ENCODE measurements around the gene KCNMB1. TPM values are rescaled to one million over a fixed set of nuclear protein-coding genes. Genes with fewer than 3 reads are reported as not detected.
A peak's percentile ranks its signal among the peaks of the same experiment; 100 is the strongest.

Gene KCNMB1
- total RNA-seq, 1 donor from 2014 or later = not detected

DNA sequence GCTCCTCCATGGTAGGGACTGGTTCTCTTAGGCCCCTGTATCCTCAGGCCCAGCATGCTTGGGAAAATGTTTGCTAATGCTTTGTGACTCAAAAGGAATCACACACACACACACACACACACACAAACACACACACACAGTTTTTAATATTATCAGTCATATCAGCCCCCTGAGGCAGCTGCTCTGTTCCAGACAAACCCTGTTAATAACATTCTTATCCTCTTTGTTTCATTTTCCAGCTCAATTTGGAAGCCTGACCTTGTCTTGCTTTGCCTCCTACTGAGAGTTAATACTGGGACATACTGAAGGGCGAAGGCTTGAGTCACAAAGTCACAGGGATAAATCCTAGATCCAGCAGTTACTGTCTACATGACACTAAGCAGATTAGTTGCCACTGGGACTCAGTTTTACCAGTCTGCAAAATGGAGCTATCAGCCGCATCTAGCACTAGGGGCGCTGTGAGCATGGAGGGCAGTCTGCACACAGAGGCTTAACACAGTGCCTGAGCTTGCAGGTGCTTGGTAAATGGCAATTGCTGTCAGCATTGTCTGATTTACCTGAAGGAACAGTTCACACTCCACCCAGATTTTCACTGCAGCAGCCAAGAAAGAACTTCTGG is 37.1 kb upstream of the KCNMB1 start:
- no peak overlapping the region for H3K9ac ChIP-seq
- peaks cover 16% of the 10 kb centered on the region for H3K4me1 Mint-ChIP-seq
- H3K27ac Mint-ChIP-seq = no peak overlapping the region
- no peak for DNase-seq (ENCODE audit: low spot score)
- H2AFZ ChIP-seq (replicated peaks) = no peak overlapping the region
- no peaks in the 10 kb centered on the region for H3K27me3 ChIP-seq
- H3K79me2 ChIP-seq (ENCODE audit: low read depth) = no peaks in the 10 kb centered on the region
- no peaks in the 10 kb centered on the region for H4K20me1 ChIP-seq (ENCODE audit: low read depth)
- no peak overlapping the region for H3K27ac ChIP-seq
- no peaks in the 10 kb centered on the region for H3K9me3 ChIP-seq (ENCODE audit: low read depth)
- no peak overlapping the region for H3K4me3 Mint-ChIP-seq
- H3K4me2 ChIP-seq = no peak overlapping the region
- H3K9me3 Mint-ChIP-seq = no peaks in the 10 kb centered on the region
- no peaks in the 10 kb centered on the region for H3K36me3 Mint-ChIP-seq
- TF ChIP-seq EZH2phosphoT487 (IDR thresholded peaks at IDR 0.05) = no peak
- TF ChIP-seq EZH2 (IDR thresholded peaks at IDR 0.05) = no peak
- H3F3A ChIP-seq (ENCODE audit: low read depth) = no peaks in the 10 kb centered on the region
- peaks cover 17% of the 10 kb centered on the region for H3K27me3 Mint-ChIP-seq (ENCODE audit: insufficient read depth, low read depth)
- H3K4me1 ChIP-seq = peaks cover 6% of the 10 kb centered on the region
- no peak overlapping the region for H3K4me3 ChIP-seq
- no peaks in the 10 kb centered on the region for H3K36me3 ChIP-seq

DNA sequence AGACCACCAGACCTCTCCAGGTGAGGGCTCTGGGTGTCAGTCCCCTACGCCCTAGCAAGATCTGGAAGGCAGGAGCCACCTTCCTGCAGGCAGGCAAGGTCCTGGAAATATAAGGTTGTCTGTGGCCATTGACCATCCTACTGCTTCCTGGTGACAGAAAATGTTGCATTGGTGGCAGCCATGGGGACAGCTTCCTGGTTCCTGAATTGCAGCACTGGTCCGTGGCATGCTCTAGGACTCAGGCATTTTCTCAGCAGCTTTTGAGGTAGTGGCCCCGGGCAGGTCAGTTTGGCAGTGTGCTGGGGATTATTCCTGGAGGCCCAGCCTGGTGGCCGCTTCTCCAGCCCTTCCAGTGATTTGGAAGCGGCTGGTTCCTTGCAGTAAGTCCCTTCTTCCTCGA is 36.6 kb upstream of the KCNMB1 start:
- no peak overlapping the region for H3K4me3 ChIP-seq
- H3K9ac ChIP-seq = no peak overlapping the region
- H3K27ac ChIP-seq = no peak overlapping the region
- Mint-ChIP-seq H3K4me3 (no peak overlapping the region), H3K27ac (no peak overlapping the region), H3K9me3 (no peaks in the 10 kb centered on the region), H3K36me3 (no peaks in the 10 kb centered on the region), H3K4me1 (peaks cover 19% of the 10 kb centered on the region), H3K27me3 (ENCODE audit: insufficient read depth, low read depth) (peaks cover 15% of the 10 kb centered on the region)
- H3F3A ChIP-seq (ENCODE audit: low read depth) = no peaks in the 10 kb centered on the region
- H3K27me3 ChIP-seq = no peaks in the 10 kb centered on the region
- no peaks in the 10 kb centered on the region for H3K36me3 ChIP-seq
- H3K4me1 ChIP-seq = peaks cover 5% of the 10 kb centered on the region
- peak overlapping the region; percentile 42 for H2AFZ ChIP-seq (replicated peaks)
- no peak overlapping the region for H3K4me2 ChIP-seq
- TF ChIP-seq EZH2phosphoT487 (IDR thresholded peaks at IDR 0.05) (no peak), EZH2 (IDR thresholded peaks at IDR 0.05) (no peak)
- TF ChIP-seq, protein P1, sequence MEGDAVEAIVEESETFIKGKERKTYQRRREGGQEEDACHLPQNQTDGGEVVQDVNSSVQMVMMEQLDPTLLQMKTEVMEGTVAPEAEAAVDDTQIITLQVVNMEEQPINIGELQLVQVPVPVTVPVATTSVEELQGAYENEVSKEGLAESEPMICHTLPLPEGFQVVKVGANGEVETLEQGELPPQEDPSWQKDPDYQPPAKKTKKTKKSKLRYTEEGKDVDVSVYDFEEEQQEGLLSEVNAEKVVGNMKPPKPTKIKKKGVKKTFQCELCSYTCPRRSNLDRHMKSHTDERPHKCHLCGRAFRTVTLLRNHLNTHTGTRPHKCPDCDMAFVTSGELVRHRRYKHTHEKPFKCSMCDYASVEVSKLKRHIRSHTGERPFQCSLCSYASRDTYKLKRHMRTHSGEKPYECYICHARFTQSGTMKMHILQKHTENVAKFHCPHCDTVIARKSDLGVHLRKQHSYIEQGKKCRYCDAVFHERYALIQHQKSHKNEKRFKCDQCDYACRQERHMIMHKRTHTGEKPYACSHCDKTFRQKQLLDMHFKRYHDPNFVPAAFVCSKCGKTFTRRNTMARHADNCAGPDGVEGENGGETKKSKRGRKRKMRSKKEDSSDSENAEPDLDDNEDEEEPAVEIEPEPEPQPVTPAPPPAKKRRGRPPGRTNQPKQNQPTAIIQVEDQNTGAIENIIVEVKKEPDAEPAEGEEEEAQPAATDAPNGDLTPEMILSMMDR (IDR thresholded peaks at IDR 0.05) = no peak
- no peaks in the 10 kb centered on the region for H3K79me2 ChIP-seq (ENCODE audit: low read depth)
- no peaks in the 10 kb centered on the region for H3K9me3 ChIP-seq (ENCODE audit: low read depth)
- no peaks in the 10 kb centered on the region for H4K20me1 ChIP-seq (ENCODE audit: low read depth)
- no peak for DNase-seq (ENCODE audit: low spot score)

DNA sequence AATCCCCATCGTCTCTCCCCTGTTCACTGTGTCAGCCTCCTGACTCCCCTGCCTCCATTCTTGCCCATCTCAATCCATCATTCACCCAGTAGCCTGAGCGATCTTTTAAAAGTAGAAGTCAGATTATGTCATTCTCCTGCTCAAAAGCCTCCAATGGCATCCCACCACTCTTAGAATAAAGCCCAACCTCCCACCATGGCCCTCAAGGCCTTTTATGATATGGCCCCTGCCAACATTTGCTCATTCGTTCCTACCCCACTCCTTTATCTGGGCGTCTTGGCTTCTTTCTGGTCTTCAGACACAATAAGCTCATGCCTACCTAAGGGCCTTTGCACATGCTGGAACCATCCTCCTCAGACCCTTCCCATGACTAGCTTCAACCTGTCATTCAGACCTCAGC is 35.5 kb upstream of the KCNMB1 start:
- H3K27me3 ChIP-seq = no peaks in the 10 kb centered on the region
- no peak for DNase-seq (ENCODE audit: low spot score)
- no peaks in the 10 kb centered on the region for H3K36me3 Mint-ChIP-seq

DNA sequence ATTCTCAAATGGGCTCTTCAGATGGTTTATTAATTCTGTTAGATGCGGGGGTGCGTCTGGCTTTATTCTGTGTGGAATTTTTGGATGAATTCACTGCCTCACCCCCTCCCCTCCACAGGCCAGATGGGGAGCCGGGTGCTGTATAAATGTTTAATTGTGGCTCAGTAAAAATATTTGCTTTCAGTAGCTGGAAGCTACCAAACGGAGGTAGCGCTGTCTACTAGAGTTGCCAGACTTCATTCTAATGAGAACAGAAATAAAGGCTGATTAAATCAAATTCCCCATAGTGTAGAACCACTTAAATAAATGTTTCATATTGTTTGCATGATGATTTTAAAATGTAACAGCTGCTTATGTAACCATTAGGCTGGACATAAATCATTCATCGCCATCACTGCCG is 34.5 kb upstream of the KCNMB1 start:
- no peak for DNase-seq (ENCODE audit: low spot score)
- no peak overlapping the region for H2AFZ ChIP-seq (replicated peaks)
- H3K4me3 Mint-ChIP-seq = no peak overlapping the region
- no peak overlapping the region for H3K27ac Mint-ChIP-seq
- peaks cover 10% of the 10 kb centered on the region for H3K4me1 ChIP-seq
- no peaks in the 10 kb centered on the region for H3K36me3 ChIP-seq
- H3K36me3 Mint-ChIP-seq = no peaks in the 10 kb centered on the region
- H3K27me3 Mint-ChIP-seq (ENCODE audit: insufficient read depth, low read depth) = peaks cover 10% of the 10 kb centered on the region
- H3K4me1 Mint-ChIP-seq = peaks cover 30% of the 10 kb centered on the region
- H3K9ac ChIP-seq = no peak overlapping the region
- H3F3A ChIP-seq (ENCODE audit: low read depth) = no peaks in the 10 kb centered on the region
- H3K4me3 ChIP-seq = no peak overlapping the region
- no peaks in the 10 kb centered on the region for H3K9me3 ChIP-seq (ENCODE audit: low read depth)
- H3K27me3 ChIP-seq = no peaks in the 10 kb centered on the region
- TF ChIP-seq EZH2phosphoT487 (IDR thresholded peaks at IDR 0.05) = no peak
- TF ChIP-seq, protein P1 (IDR thresholded peaks at IDR 0.05) = no peak
- TF ChIP-seq EZH2 (IDR thresholded peaks at IDR 0.05) = no peak
- no peaks in the 10 kb centered on the region for H3K9me3 Mint-ChIP-seq
- no peaks in the 10 kb centered on the region for H3K79me2 ChIP-seq (ENCODE audit: low read depth)
- H3K4me2 ChIP-seq = no peak overlapping the region
- no peak overlapping the region for H3K27ac ChIP-seq
- H4K20me1 ChIP-seq (ENCODE audit: low read depth) = no peaks in the 10 kb centered on the region

More for the DNA sequence above, 35.5 kb upstream of the KCNMB1 start:
- no peak overlapping the region for H3K4me3 ChIP-seq
- H3K9me3 ChIP-seq (ENCODE audit: low read depth) = no peaks in the 10 kb centered on the region
- H4K20me1 ChIP-seq (ENCODE audit: low read depth) = no peaks in the 10 kb centered on the region
- H3K4me3 Mint-ChIP-seq = no peak overlapping the region
- H3K27ac Mint-ChIP-seq = no peak overlapping the region
- H3K79me2 ChIP-seq (ENCODE audit: low read depth) = no peaks in the 10 kb centered on the region
- H3K4me2 ChIP-seq = no peak overlapping the region
- peaks cover 10% of the 10 kb centered on the region for H3K4me1 ChIP-seq
- peaks cover 28% of the 10 kb centered on the region for H3K4me1 Mint-ChIP-seq
- no peak overlapping the region for H3K27ac ChIP-seq
- no peak for TF ChIP-seq EZH2phosphoT487 (IDR thresholded peaks at IDR 0.05)
- TF ChIP-seq, protein P1 (IDR thresholded peaks at IDR 0.05) = no peak
- no peak for TF ChIP-seq EZH2 (IDR thresholded peaks at IDR 0.05)
- no peaks in the 10 kb centered on the region for H3F3A ChIP-seq (ENCODE audit: low read depth)
- no peak overlapping the region for H3K9ac ChIP-seq
- peaks cover 12% of the 10 kb centered on the region for H3K27me3 Mint-ChIP-seq (ENCODE audit: insufficient read depth, low read depth)
- H3K9me3 Mint-ChIP-seq = no peaks in the 10 kb centered on the region
- no peaks in the 10 kb centered on the region for H3K36me3 ChIP-seq
- no peak overlapping the region for H2AFZ ChIP-seq (replicated peaks)

Measured in neural progenitor cell (in vitro differentiated cells).